Stimulated activated CD4-positive, alpha-beta T cell treated with anti-CD3 and anti-CD28 coated beads, Interleukin-15, amount 100 ng/mL, for 24 hours (primary cell): ENCODE results near the gene SIAE.
A peak's percentile ranks its signal among the peaks of the same experiment; 100 is the strongest.

ENCODE experiments used
- DNase-seq: peaks from one replicate; pipeline ENCODE4 v3.0.0-alpha.2; 2020

Gene SIAE, protein sequence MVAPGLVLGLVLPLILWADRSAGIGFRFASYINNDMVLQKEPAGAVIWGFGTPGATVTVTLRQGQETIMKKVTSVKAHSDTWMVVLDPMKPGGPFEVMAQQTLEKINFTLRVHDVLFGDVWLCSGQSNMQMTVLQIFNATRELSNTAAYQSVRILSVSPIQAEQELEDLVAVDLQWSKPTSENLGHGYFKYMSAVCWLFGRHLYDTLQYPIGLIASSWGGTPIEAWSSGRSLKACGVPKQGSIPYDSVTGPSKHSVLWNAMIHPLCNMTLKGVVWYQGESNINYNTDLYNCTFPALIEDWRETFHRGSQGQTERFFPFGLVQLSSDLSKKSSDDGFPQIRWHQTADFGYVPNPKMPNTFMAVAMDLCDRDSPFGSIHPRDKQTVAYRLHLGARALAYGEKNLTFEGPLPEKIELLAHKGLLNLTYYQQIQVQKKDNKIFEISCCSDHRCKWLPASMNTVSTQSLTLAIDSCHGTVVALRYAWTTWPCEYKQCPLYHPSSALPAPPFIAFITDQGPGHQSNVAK

DNA sequence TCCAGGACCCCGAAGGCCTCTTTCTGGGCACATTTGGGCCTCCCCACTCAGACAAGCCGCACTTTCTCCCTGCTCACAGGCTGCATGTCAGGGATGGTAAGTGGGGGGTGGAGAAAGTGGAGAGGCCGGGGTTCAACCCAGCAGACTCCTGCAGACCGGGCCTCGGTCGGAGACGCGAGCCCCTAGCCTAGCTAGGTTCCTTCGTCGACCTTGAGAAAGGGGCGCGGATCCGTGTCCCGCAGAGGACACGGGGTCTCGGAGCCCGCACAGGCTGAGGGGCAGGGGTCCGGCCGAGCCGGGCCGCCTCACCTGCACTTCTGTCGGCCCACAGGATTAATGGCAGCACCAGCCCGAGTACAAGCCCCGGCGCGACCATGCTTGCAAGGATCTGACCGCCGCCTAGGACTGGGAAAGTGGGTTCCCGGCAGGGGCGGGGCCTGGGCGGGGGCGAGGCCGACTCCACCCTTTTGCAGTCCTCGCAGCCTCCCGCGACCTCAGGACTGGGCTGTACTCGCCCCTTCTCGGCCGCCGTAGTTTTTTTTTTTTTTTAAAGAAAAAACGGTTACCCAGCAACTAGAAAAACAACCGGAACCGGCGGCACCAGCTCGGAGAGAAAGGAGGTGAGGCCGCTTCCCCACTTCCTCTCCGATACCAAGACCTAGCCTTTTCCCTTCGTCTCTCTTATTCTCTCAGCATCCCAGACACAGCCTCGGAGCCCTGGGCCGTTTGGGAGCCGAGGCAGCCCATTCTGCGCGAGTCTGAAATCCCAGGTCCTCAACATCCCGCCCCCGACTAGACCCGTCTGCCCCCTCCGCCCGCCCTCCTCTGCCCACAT is at the start of gene SIAE, which contains the start of gene SPA17:
Gene SIAE (minus strand): TSS at position 407 of the 835 bp plus-strand sequence. CDS start 31 bp downstream, at position 376.
Gene SPA17 (plus strand): TSS at position 572 of the 835 bp plus-strand sequence. CDS start 1,361 bp downstream, outside the sequence.
- DNase-seq: peak; percentile 94

DNA sequence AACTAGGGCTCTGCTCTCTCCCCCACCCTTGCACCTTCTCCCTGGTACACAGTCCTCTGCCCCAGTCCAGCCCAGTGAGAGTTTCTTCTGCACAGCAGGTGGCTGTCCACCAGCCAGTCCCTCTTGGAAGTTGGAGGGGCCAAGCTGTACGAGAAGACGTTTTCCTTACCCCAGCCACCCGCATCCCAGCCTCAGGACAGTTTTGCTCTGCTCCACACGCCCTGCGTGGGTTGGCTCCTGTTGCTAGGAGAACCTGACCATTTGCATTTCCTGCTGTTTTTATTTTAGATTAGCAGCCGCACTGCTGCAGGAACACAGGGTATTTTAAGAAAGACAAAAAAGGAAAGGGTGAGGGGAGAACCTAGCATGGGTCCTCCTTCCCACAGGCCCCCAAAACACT is 48.6 kb upstream of the SIAE start:
- DNase-seq: no peak

DNA sequence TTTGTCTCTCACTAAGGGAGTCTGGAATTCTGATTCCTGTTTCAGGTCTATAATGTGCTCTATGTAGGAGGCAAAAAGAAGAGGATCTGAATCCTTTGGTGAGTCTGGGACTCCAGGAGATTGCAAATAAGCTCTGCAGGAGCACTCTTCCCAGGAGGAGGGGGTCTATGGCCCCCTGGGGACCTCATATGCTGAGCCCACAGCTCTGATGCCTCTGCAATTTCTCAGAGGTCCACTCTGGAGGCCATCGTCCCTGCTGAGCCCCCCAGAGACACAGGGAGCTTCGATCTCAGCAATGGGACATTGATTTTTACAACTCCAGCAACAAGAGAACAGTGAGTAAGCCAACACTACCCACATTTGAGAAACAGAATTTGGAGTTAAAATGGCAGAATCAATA is 46.0 kb upstream of the SIAE start:
- DNase-seq: no peak

DNA sequence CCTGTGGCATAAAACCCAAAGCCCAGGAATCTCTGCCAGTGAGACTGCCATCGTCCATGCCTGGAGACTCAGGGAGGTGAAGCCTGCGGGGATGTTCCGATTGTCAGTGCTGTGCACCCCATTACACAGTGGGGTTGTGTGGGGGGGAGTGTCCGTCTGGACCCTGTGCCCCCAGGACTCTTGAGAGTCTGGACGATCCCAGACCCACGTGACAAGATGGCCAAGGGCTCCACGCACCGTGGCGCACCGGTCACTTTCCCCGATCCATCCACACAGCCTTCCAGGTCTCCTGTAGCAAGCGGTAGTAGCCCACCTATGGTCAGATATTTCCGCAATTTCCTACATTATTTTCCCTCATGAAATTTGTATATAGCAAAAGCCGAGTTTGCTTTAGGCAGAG is 45.3 kb upstream of the SIAE start:
- no peak for DNase-seq

DNA sequence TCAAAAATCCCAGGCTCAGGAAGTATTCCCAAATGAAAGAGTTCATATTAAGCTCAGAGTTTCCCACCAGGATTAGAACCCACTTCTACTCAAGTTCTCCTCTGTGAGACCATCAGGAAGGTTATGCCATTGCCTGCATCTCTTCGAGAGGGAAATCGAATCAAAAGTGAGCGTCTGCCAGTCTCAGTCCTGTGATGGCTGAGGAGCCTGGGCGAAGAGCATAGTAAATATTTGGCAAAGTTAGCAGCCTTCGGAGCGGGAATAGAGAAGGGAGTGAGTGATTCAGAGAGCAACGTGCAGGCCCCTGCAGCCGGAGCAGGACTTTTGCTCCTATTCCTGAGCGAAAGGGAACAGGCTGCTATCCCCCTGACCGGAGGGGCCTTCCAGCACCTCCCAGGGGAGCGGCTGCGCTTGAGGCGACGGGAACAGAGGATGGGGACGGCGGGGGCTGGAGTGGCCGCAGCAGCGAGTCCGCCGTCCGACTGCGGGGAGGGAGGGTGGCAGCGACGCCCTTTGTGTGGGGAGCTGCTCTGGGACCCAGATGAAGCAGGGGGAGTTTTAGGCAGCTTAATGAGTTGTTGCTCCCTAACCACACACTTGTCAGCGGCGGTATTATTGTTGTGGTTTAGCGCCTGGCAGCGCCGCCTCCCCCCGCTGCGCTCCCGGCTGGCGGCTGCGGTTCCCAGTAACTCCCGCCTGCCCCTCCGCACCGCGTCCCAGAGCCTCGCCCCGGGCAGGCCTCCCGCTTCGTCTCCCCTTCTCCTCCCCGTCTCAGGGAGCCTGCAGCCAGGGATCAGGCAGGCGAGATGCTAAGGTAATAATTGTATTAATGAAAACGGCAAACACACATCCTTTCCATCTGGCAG is 44.5 kb upstream of the SIAE start:
- DNase-seq: peak; percentile 26

DNA sequence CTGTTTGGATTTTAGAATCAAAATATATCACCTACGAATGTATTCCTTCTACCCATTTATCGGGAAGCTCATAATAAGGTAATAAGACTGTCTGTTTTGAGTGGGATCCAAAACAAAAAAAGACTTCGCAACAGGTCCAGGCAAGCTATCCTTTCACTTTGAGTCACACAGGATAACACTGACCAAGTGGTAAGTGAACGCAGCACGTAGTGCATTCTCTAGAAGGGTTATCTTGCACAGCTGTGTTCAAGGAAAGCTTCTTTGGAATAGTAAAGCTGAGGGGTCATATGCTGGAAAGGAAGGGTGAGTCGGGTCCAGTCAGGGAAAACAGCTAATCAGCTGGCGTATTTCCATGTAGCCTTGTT is 43.9 kb upstream of the SIAE start:
- no peak for DNase-seq

DNA sequence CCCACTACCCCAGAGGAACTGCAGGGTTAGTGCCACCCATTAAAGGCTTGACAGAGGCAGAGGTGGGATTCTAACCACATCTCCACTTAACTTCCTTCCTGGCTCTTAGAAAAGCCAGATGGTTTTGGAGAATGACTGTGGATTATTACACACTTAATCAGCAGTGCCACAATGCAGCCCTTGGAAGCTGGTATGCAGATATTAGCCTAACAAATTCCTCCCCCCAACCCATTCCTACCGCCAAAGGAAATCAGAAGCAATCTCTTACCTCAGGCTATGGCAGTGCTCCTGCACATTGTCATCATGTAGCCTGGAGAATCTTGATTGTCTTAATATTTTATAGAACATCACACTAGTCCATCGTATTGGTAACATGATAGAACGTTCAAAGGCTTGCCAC is 43.1 kb upstream of the SIAE start:
- no peak for DNase-seq

DNA sequence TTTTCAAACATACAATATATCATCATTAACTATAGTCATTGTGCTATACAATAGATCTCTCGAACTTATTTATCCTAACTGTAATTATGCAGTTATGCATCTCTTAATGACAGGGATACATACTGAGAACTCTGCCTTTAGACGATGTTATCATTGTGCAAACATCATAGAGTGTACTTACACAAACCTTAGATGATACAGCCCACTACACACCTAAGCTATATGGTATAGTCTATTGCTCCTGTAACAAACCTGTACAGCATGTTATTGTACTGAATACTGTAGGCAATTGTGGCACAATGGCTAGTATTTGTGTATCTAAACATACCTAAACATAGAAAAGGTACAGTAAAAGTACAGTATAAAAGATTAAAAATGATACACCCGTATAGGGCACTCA is 38.9 kb upstream of the SIAE start:
- DNase-seq: no peak

DNA sequence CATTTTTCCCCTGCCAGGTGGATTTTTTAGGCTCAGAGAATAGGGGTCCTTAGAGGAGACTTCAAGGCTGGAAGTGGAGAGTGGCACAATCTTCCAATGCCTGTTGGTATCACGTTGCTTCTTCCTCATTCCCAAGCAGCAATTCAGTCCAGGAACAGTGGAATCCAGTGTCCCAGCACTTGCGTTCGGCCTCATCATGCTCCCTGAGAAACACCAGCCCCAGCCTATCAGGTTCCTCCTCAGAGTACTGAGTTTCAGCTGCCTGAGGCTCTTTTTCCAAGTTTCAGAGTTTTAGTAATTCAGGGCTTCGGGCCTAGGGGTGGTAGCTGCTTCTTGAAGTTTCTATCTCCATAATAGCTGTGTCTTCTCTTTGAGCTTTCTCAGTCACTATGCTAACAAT is 34.3 kb upstream of the SIAE start:
- DNase-seq: no peak

DNA sequence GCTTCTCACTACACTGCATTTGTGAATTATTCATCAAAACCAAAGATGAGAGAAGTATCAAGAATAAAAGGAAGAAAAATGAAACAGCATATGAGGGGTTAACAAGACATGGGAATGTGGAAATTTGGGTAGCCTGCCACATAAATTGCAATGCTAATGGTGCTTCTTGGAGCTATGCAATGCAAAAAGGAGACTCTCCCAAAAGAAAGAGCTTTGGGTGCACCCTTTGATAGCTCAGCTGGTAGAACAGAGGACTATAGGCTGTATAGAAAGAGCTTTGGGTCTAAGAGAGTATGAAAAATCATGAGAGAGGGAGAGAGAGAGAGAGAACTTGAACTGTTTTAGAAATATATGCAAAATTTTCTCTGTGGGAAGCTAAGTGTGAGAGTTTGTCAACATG is 26.5 kb upstream of the SIAE start:
- DNase-seq: no peak

DNA sequence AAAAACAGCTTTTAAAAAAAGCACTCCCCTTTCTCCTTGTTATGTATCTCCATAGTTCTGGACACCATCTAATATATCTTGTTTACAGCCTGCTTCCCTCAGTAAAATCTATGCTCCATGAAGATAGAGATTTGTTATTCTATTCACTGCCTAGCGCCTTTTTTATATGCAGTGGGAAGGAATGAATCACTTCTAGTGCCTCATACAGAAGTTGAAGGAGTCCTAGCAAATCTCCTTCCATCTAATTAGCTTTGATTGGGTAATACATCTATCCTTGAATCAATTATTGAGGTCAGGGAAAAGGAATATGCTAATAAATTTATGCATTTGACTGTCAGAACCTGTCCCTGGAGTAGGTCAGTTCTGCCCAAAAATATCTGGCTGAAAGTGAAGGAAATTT is 26.0 kb upstream of the SIAE start:
- DNase-seq: no peak

DNA sequence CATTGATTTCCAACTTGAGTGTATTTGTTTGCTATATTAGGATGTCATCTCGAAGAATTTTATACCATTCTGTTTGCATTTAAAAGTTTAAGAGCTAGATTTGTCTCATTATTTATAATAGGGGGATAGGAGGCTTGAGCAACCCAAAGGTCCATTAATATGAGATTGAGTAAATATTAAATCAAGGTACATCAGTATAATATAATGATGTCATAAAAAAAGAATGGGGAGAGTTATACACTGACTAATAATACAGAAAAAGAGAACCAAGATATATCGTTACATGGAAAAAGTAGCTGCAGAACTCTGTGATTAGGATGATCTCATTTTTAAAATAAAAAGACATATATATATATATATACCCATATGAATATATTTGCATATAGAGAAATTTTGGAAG is 19.6 kb upstream of the SIAE start:
- DNase-seq: no peak

DNA sequence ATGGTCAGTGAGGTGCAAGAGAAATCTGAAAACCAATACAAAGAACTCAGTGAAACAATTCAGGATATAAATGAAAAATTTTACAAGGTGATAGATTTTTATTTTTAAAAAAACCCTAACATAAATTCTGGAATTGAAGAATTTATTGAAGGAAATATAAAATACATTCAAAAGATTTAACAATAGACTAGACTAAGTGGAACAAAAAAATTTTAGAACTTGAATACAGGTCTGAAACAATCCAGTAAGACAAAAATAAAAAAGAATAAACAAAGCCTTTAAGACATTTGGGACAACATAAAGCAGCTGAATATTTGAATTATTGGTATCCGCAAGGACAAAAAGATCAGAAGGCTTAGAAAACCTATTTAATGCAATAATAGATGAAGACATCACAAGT is 8.9 kb upstream of the SIAE start:
- DNase-seq: no peak

DNA sequence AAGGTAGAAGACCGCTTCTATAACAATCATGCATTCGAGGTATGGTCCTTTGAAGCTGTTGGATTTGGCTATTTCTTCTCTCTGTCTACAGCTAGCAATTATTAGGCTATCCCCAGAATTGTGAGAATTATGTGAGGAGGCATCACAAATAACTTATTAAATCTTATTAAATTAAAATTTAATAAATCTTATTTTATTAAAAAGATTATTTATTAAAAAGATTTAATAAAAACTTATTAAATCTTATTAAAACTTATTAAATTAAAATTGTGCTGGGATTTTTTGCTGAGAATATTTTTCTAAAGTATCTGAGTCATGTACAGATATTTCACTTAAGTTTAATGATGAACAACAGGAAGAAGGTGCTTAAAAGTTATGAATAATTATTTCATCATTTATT is 7.9 kb upstream of the SIAE start:
- DNase-seq: no peak

DNA sequence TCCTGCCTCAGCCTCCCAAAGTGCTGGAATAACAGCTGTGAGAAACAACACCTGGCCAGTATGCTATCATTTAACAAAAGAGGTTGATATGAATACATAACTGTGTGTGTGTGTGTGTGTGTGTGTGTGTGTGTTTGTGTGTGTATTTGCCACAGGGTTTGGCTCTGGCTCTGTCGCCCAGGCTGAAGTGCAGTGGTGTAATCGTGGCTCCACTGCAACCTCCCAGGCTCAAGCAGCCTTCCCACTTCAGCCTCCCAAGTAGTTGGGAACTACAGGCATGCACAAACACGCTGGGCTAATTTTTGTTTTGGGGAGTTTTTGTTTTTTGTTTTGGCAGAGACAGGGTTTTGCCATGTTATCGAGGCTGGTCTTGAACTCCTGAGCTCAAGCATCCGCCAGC is 4.9 kb upstream of the SIAE start:
- DNase-seq: no peak

DNA sequence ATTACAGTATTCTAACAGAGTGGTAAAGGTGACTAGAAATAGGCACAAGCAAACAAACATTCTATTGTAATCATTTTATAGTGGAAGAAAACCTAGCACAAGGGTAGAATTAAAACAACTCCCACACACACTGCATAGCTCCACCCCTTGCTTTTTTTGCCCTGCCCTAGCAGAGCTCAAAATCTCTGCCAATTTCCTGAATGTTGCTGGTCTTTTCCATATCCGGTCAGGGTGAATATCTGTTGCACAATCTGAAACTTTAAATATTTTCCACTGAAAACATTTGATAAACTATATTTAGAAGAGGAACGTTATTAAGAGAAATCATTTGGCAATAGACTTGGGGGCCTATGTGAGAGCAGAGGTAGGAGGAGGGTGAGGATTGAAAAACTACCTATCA is 2.8 kb upstream of the SIAE start:
- no peak for DNase-seq

DNA sequence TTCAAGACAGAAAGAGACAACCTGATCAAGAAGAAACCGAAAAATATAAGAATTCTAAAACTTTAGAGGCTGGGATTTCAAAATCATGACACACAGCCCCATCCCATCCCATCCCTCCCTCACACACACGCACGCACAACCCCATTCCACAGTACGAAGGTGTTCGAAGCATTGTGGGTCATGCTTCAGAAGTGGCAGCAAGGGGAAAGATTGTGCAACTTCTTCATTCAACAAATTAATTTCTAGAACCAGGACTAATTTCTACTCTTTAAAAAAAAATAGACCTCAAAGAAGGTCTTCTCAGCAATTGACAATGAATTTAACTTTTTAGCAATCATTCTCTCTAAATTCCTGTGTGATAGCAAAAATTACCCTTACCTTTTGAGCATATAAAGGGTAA is 1.0 kb upstream of the SIAE start:
- no peak for DNase-seq

DNA sequence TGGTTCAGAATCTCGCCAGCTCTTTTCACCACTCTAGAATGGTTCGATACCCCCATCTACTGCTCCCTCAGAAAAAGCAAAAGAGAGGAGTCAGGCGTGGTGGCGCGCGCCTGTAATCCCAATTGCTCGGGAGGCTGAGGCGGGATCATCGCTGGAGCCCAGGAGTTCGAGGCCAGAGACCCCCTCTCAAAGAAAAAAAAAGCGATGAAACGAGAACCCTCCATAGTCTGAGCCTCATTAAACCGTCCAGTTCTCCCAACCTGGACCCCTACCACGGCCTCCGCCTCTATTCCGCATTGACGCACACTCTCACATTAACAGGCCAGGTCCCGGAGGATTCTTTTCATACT is 604 bp upstream of the SIAE start:
- DNase-seq: no peak

DNA sequence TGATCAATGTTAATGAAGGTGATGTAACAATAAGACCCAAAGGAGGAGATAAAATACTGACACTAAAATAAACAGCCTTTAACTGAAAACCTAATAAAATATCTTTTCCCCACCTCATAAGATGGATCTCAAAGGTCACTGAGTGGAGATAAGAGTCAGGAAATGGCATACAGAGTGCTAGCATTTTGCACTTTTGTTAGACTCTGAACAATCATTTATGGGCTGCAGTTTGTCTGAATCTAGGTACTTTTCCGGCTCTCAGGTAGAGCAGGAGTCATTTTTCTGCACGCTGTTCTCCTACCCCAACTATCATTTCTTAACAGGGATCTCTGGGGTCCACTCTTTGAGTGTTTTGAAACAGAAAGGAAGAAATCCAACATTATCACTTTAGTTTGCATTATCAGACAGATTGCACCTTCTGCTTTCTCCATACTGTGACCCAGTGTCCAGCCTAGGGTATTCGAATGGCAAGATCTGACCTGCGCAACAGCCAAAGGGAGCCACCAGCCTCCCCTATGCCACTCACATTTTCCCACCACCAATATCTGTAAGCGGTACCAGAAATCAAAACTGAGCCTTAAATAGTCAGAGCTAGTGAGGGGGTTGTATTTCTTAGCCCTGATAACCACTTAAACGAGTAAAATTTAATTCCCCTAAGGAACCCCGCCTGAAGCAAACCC is 863 bp downstream of the SIAE start:
- DNase-seq: peak; percentile 4

DNA sequence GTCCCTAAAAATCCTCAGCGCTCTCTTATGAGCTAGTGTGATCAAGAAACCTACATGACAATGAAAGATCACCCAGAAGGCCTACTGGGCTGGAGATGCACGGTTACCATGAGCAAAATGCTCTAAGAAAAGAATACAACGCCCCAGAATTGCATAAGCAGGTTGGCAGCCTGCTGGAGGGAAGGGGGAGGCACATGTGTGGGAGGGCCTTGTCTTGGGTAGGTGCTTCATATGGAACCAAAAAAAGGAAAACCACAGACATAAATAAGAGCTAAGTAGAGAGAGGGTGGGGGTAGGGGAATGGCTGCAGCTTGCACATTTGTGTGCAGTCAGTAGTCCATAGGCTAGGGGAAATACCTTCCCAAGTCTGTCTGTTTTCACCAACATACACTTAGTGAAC is 2.8 kb downstream of the SIAE start:
- peak; percentile 36 for DNase-seq

DNA sequence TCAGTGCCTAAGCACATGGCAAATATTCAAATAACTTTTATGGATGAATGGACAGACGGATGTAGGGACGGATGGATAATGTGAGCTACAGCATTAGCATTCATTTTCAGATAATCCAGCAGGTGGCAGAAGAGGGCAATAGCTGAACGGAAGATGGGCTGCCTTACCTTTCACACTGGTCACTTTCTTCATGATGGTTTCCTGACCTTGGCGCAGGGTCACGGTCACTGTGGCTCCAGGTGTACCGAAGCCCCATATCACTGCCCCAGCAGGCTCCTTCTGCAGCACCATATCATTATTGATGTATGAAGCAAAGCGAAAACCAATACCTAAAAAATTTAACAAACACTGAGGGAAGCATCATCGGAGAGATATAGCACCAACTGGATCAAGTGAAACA is 4.3 kb downstream of the SIAE start:
- DNase-seq: peak; percentile 35

DNA sequence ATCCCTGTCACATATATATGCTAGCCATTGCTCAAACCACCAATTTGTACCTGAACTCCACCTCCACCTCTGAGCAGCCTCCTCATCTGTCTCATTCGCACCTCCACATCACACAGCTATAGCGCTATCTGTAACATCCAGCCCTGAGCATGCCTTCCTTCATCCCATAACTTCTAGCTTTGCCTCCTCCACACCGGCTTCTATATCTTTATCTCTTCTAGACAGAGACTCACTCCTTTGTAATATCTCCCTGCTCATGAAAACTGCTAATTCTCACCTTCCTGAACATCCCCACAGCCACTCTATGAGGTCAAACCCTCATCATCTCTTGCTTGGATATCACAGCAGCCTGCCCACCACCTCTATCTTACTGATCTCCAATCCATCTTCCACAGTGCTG is 5.9 kb downstream of the SIAE start:
- DNase-seq: no peak

DNA sequence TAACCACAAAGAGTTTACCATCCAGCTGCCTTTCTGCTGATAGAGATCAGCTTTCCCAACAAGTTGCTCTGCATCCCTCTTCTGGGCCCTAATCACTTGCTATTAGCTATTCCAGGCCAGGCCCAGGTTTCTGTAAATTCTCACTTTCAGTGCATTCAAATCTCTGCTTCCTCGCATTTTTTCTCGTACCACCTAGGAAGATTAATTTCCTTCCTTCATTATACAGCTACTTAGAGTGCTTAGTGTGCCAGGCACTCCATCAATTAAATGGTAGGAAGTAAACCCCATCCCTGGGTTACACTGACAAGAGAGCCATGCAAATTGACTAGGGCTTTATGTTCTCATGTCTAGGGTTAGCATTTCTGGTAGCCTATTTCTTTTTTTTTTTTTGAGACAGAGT is 9.7 kb downstream of the SIAE start:
- DNase-seq: no peak
